ENCODE measurements around the gene TPGS1.

- TF ChIP-seq CTCF (conservative IDR thresholded peaks at IDR 0.05) = no peak
- TF ChIP-seq EZH2 (IDR thresholded peaks at IDR 0.05; ENCODE audit: low read depth) = no peak
Measured at GRCh38 chr19:488505-489417, 18.5 kb upstream of the TPGS1 start.

Measured in PC-9 (cell line).